Activated CD8-positive, alpha-beta T cell treated with anti-CD3 and anti-CD28 coated beads for 36 hours (primary cell): ENCODE measurements around the gene TMA7B. TPM values are rescaled to one million over a fixed set of nuclear protein-coding genes. Genes with fewer than 3 reads are reported as not detected.
A peak's percentile ranks its signal among the peaks of the same experiment; 100 is the strongest.

Source experiments
- ATAC-seq: fragments of 200-7000 bp; cut with Tn5 transposase; one replicate; pipeline ENCODE4 v1.10.0; 2021; ENCODE audit warnings: mild to moderate bottlenecking, moderate library complexity
- CTCF ChIA-PET: fragments of 350-600 bp; sonication (Branson Sonifier 250); formaldehyde crosslinking; loops from one replicate; lab custom pipeline; 2021; ENCODE audit warnings: antibody characterized with exemption; lab: Charles Lee
- POLR2A ChIA-PET: fragments of 350-600 bp; sonication (Branson Sonifier 250); formaldehyde crosslinking; loops from one replicate; lab custom pipeline; 2021; ENCODE audit warnings: antibody characterized with exemption; lab: Charles Lee
- DNase-seq: peaks from one replicate; pipeline ENCODE4 v3.0.0-alpha.2; 2020
- H3K27ac Mint-ChIP-seq: one replicate; pipeline ENCODE4 v1.8.0; 2021; ENCODE audit warnings: mild to moderate bottlenecking, mixed read lengths
- H3K27me3 Mint-ChIP-seq: one replicate; pipeline ENCODE4 v1.8.0; 2021; ENCODE audit warnings: mixed read lengths
- H3K36me3 Mint-ChIP-seq: one replicate; pipeline ENCODE4 v1.8.0; 2021; ENCODE audit warnings: low read depth, mixed read lengths
- H3K4me1 Mint-ChIP-seq: one replicate; pipeline ENCODE4 v1.8.0; 2021; ENCODE audit warnings: low read depth, mixed read lengths
- H3K4me3 Mint-ChIP-seq: one replicate; pipeline ENCODE4 v1.8.0; 2021; ENCODE audit warnings: mild to moderate bottlenecking, moderate library complexity, mixed read lengths
- H3K9me3 Mint-ChIP-seq: one replicate; pipeline ENCODE4 v1.8.0; 2021; ENCODE audit warnings: mixed read lengths
- intact Hi-C: fragments of 100-400 bp; cut with micrococcal nuclease; formaldehyde crosslinking; loops from one replicate; pipeline ENCODE4 v1.10.0; 2022
- total RNA-seq, 2 experiments: library from RNA; stranded (reverse); gene quantifications; one replicate each; pipeline ENCODE4 v1.2.3, GENCODE V29; 2021
- TF ChIP-seq, protein P1 (sequence below): fragments of 200-600 bp; IDR thresholded peaks from one replicate; pipeline ENCODE4 v1.8.0; 2022; ENCODE audit warnings: antibody characterized with exemption, mild to moderate bottlenecking

The TMA7B gene
- total RNA-seq, 2 experiments from 2014 or later: 2.2 to 2.3 TPM

DNA sequence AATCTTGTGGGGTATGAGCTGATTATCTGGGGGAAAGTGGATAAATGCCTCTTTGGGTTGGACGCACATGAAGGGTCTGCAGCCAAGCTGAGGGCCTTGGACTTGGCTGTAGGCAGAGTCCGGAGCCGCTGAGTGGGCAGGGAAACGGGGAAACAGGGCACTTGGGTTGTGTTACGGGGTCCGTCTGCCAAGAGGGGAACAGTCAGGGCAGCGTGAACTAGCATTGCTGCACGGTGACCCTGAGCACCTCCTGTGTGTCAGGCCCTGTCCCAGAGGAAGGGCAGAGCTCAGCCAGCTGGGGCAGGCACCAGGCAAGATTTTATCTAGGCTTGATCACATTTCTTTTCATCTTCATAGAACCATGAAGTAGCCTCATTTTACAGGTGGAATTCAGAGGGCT lies 46.4 kb downstream of the TMA7B start:
- CTCF ChIA-PET: interaction anchor here (1.4 to 3.1 kb wide), 2 partner anchors 18 to 21 kb away, joined by 3 to 13 read pairs; no protein-coding TSS in a partner anchor
- H3K4me1 Mint-ChIP-seq: peaks cover 20% of the 10 kb centered on the region
- H3K4me3 Mint-ChIP-seq: no peak overlapping the region
- H3K27ac Mint-ChIP-seq: no peak overlapping the region
- peaks cover 4% of the 10 kb centered on the region for H3K27me3 Mint-ChIP-seq
- no peaks in the 10 kb centered on the region for H3K9me3 Mint-ChIP-seq
- H3K36me3 Mint-ChIP-seq: no peaks in the 10 kb centered on the region
- POLR2A ChIA-PET: interaction anchor here (0.9 kb wide), 1 partner anchor 12 kb away, joined by 3 read pairs; the partner anchor contains the start of gene FAM83F
- TF ChIP-seq, protein P1, sequence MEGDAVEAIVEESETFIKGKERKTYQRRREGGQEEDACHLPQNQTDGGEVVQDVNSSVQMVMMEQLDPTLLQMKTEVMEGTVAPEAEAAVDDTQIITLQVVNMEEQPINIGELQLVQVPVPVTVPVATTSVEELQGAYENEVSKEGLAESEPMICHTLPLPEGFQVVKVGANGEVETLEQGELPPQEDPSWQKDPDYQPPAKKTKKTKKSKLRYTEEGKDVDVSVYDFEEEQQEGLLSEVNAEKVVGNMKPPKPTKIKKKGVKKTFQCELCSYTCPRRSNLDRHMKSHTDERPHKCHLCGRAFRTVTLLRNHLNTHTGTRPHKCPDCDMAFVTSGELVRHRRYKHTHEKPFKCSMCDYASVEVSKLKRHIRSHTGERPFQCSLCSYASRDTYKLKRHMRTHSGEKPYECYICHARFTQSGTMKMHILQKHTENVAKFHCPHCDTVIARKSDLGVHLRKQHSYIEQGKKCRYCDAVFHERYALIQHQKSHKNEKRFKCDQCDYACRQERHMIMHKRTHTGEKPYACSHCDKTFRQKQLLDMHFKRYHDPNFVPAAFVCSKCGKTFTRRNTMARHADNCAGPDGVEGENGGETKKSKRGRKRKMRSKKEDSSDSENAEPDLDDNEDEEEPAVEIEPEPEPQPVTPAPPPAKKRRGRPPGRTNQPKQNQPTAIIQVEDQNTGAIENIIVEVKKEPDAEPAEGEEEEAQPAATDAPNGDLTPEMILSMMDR: no peak
- intact Hi-C loops: no loop called here
- DNase-seq (no peak), ATAC-seq (no peak)

DNA sequence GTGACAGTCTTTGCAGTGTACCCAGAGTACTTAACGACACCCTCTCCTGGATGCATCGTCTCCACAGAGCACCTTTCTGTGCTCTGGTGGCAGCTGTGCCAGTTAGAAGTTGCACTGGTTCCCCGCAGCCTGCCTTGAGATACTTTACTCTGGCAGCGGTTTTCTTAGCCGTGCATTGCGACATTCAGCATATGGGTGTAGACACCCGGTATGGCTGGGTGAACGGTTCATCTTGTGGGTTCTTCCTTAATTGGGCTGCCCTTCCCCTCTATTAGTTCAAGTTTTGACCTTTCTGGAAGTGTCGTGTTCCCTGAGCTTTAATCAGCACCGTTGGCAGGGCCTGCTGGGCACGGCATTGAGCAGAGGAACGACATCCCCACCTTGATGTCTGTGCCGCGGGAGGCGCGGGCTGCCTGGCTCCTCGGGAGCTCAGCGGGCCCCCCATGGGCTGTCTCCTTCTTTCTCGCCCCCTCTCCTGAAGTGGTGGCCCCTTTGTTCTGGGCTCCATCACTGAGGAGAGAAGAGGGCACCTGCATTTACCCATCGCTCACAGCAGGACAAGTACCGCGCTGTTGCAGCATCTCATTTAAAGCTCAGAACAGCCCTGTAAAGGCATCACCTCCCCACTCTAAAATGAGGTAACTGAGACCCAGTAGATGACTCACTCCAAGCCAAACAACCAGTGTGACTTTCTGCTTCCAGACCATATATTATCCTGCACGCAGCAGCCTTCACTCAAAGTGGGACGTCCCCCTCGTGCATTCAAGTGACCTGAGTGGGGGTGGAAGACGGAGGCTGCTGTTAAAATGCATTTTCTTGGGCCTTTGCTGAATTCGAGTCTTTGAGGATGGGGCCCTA lies 47.9 kb downstream of the TMA7B start:
- no peak overlapping the region for H3K4me3 Mint-ChIP-seq
- intact Hi-C loops: no loop called here
- ChIA-PET POLR2A (interaction anchor here (0.6 to 1.5 kb wide), 2 partner anchors 29 to 39 kb away, joined by 3 read pairs; no protein-coding TSS in a partner anchor), CTCF (interaction anchor here (3.7 kb wide), 1 partner anchor 17 kb away, joined by 29 read pairs; no protein-coding TSS in a partner anchor)
- peak; percentile 26 for ATAC-seq
- TF ChIP-seq, protein P1: no peak
- H3K27me3 Mint-ChIP-seq: peaks cover 4% of the 10 kb centered on the region
- DNase-seq: no peak
- H3K27ac Mint-ChIP-seq: no peak overlapping the region
- no peaks in the 10 kb centered on the region for H3K36me3 Mint-ChIP-seq
- H3K9me3 Mint-ChIP-seq: no peaks in the 10 kb centered on the region
- peaks cover 20% of the 10 kb centered on the region for H3K4me1 Mint-ChIP-seq

DNA sequence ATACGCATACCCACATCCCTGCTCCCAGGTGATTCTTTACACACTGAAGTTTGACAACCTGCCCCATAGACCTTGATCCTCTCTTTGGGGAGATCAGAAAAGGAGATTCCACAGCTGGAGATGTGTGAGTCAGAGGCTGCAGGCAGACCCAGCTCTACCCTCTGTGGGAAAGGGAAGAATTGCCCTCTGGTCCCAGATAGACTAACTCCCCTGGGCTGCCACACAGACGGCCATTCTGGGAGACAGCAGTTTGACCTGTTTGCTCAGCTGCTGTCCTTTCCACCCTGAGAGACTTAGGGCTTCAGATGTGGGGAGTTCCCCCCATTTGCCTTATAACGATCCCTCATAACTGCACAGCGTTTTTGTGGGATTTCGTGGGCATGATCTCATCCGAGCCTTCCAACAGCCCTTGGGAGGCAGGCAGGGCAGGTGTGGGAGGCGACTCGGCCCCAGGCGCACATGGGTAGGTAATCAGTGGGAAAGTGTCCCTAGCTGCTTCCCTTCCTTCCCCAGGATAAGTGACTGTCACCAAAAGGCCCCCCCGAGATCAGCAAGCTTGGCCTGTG lies 48.6 kb downstream of the TMA7B start:
- Mint-ChIP-seq H3K4me1 (peaks cover 20% of the 10 kb centered on the region), H3K27me3 (peaks cover 4% of the 10 kb centered on the region), H3K36me3 (no peaks in the 10 kb centered on the region), H3K9me3 (no peaks in the 10 kb centered on the region), H3K27ac (no peak overlapping the region), H3K4me3 (no peak overlapping the region)
- DNase-seq (no peak), ATAC-seq (no peak)
- POLR2A ChIA-PET: interaction anchor here (0.6 to 2.3 kb wide), 3 partner anchors 9 to 40 kb away, joined by 3 to 7 read pairs (median 3); no protein-coding TSS in a partner anchor
- CTCF ChIA-PET: interaction anchor here (1.8 to 3.7 kb wide), 3 partner anchors 8 to 474 kb away, joined by 8 to 29 read pairs (median 11); no protein-coding TSS in a partner anchor
- TF ChIP-seq, protein P1: no peak
- intact Hi-C loops: no loop called here

DNA sequence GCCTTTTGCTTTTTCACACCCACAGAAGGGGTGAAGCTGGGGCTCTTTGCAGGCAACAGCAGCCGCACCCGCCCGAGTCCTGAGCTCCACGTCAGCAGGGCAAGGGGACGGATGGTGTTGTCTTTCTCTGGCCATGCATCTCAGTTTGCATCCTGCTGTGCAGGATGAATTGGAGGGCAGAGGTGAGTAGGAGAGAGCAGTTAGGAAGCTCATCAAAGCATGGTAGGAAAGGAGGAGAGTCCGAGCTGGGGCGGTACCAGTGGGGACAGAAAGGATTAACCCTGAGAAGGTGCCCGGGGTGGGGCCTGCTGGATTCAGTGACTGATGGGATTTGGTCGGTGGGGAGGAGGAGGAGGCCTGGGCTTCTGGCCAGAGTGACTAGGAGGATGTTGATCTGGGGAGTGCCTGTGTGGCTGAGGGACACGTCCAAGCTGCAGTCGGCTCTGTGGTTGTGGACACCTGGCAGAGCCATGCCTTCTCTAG lies 49.1 kb downstream of the TMA7B start:
- Mint-ChIP-seq H3K4me1 (peaks cover 20% of the 10 kb centered on the region), H3K4me3 (peak overlapping the region; percentile 39), H3K27ac (peak overlapping the region; percentile 85), H3K27me3 (peaks cover 4% of the 10 kb centered on the region), H3K9me3 (no peaks in the 10 kb centered on the region), H3K36me3 (no peaks in the 10 kb centered on the region)
- CTCF ChIA-PET: interaction anchor here (1.0 to 3.7 kb wide), 10 partner anchors 9 to 475 kb away, joined by 3 to 29 read pairs (median 7); partner anchors contain the start of gene FAM83F
- ATAC-seq (peak; percentile 26), DNase-seq (no peak)
- TF ChIP-seq, protein P1: no peak
- POLR2A ChIA-PET: interaction anchor here (0.8 to 2.3 kb wide), 7 partner anchors 10 to 169 kb away, joined by 3 to 7 read pairs (median 4); partner anchors contain the start of gene FAM83F
- intact Hi-C loops: no loop called here
